ENCODE measurements around the gene OR51V1. TPM values are rescaled to one million over a fixed set of nuclear protein-coding genes. Genes with fewer than 3 reads are reported as not detected.
A peak's percentile ranks its signal among the peaks of the same experiment; 100 is the strongest.

Gene OR51V1
- polyA plus RNA-seq, 10 donors = not detected

DNA sequence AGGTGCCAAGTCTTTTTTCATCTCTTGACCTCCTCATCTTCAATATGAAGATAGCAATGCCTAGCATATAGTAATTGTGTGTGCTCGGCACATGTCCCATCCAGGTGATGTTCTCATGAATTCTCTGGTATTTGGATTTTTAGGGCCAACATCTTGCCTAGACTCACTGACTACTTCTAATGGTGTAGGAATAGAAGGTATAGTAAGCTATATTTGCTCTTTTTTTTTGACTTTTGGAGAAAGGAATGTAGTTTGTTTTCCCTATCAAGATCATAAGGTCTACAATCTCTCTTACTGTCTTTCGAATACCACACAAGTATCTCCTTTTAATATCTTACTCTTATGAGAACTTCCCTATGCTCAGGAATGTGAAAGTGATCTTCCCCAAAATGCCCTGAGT lies 30.6 kb upstream of the OR51V1 start:
- DNase-seq = no peak

GRCh38 chr11:5230266-5230665 lies 29.8 kb upstream of the OR51V1 start:
- DNase-seq = no peak

DNA sequence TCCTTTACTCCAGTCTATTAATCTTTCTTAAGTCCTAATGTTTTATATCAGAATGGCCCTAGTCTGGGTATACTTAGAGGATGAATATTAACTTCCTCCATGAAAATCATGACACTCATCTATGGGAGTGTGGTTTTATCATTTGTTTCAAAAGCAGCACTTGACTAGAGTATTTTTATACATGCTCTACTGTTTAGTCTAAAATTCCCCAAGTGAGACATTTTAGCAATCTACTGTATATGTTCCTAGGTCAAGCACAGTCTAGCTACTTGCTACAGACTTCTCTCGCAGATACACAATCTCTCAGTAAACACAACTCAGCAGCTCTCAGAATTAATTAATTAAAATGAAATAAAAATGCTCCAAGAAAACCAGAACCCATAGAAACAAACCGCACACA lies 29.3 kb upstream of the OR51V1 start:
- DNase-seq = no peak

DNA sequence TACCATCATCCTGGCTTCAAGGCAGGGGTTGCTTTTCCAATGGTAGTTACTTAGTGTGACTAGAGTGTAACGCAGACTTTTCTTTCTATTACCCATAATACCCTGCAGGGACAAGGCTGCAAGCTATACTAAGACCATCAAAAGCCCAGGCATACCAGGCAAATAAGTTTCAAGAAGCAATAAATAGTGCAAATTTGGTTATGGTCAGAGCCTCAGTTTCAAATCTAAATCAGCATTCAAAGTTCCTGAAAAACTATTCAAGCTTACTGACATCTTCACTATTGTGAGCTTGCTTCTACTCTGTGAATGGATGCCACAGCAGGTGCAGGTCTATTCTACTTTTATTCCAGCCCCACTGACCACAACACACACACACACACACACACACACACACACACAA lies 28.9 kb upstream of the OR51V1 start:
- DNase-seq = no peak

DNA sequence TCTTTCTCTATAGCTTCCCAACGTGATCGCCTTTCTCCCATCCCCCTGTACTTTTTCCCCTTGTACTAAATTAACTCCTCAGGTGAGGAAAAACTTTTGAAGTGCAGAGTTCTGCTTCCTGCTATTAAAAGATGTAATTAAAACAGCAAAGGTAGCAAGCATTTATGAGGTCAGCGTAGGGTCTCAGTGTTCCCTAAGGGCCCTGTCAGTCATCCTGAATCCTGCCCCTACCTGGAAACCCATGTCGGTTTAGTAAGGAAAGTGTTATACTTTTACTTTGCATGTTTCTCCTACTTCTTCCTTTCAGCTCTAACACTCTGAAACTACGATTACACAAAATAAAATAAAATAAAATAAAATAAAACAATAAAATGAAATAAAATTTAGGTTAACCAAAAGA lies 27.6 kb upstream of the OR51V1 start:
- DNase-seq = no peak

DNA sequence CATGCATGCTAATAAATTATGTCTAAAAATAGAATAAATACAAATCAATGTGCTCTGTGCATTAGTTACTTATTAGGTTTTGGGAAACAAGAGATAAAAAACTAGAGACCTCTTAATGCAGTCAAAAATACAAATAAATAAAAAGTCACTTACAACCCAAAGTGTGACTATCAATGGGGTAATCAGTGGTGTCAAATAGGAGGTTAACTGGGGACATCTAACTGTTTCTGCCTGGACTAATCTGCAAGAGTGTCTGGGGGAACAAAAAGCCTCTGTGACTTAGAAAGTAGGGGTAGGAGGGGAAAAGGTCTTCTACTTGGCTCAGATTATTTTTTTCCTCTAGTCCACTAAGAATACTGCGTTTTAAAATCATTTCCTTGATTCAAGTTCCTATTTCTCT lies 27.2 kb upstream of the OR51V1 start:
- DNase-seq = no peak

DNA sequence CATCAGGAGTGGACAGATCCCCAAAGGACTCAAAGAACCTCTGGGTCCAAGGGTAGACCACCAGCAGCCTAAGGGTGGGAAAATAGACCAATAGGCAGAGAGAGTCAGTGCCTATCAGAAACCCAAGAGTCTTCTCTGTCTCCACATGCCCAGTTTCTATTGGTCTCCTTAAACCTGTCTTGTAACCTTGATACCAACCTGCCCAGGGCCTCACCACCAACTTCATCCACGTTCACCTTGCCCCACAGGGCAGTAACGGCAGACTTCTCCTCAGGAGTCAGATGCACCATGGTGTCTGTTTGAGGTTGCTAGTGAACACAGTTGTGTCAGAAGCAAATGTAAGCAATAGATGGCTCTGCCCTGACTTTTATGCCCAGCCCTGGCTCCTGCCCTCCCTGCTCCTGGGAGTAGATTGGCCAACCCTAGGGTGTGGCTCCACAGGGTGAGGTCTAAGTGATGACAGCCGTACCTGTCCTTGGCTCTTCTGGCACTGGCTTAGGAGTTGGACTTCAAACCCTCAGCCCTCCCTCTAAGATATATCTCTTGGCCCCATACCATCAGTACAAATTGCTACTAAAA lies 26.3 kb upstream of the OR51V1 start, which contains the start of gene HBB:
Gene HBB (minus strand): TSS at position 340 of the 579 bp plus-strand sequence. CDS start 50 bp downstream, at position 290.
- DNase-seq = no peak

DNA sequence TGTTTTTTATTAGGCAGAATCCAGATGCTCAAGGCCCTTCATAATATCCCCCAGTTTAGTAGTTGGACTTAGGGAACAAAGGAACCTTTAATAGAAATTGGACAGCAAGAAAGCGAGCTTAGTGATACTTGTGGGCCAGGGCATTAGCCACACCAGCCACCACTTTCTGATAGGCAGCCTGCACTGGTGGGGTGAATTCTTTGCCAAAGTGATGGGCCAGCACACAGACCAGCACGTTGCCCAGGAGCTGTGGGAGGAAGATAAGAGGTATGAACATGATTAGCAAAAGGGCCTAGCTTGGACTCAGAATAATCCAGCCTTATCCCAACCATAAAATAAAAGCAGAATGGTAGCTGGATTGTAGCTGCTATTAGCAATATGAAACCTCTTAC lies 25.0 kb upstream of the OR51V1 start:
- DNase-seq = no peak

DNA sequence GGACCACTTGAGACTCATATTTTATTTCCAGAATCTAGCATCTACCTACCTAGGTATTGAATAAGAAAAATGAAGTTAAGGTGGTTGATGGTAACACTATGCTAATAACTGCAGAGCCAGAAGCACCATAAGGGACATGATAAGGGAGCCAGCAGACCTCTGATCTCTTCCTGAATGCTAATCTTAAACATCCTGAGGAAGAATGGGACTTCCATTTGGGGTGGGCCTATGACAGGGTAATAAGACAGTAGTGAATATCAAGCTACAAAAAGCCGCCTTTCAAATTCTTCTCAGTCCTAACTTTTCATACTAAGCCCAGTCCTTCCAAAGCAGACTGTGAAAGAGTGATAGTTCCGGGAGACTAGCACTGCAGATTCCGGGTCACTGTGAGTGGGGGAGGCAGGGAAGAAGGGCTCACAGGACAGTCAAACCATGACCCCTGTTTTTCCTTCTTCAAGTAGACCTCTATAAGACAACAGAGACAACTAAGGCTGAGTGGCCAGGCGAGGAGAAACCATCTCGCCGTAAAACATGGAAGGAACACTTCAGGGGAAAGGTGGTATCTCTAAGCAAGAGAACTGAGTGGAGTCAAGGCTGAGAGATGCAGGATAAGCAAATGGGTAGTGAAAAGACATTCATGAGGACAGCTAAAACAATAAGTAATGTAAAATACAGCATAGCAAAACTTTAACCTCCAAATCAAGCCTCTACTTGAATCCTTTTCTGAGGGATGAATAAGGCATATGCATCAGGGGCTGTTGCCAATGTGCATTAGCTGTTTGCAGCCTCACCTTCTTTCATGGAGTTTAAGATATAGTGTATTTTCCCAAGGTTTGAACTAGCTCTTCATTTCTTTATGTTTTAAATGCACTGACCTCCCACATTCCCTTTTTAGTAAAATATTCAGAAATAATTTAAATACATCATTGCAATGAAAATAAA lies 24.3 kb upstream of the OR51V1 start:
- DNase-seq = no peak

DNA sequence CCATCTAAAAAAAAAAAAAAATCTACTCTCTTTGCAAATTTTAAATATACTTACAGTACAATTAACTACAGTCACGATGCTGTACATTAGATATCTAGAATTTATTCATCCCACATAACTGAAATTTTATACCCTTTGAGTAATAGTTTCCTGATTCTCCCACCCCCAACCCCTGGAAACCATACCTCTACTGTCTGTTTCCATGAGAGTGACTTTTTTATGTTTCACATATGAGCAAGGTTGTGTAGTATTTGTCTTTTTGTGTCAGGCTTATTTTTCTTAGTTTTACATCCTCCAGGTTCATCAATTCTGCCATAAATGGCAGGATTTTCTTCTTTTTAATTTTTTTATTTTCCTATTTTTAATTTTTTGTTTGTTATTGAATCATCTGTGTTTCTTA lies 23.2 kb upstream of the OR51V1 start:
- no peak for DNase-seq

- no peak for DNase-seq
Measured at GRCh38 chr11:5223146-5223545, 22.7 kb upstream of the OR51V1 start.

DNA sequence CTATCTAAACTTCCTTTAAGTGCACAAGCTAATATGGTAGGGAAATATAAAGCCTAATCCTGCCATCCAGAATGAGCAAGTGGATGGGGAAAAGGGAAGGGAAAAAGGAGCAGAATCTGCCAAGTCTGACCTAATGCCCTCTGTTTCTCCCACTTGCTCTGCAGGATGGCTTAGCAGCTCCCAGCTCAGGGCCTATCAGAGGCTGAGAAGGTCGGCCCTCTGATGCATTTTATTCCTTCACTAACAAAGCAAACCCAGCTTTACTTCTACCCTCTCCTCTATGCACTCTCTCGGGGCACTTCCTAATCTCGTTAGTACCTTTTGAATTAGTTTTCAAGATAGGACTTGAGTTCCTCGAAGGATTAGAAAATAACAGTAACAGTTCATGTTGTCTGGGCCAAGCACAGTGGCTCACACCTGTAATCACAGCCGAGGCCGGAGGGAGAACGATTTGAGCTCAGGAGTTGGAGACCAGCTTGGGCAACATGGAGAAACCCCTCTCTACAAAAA lies 9.9 kb upstream of the OR51V1 start:
- DNase-seq = no peak

- peak; percentile 8 to 43 (median 24) for DNase-seq
Measured at GRCh38 chr11:5204787-5205186, 4.3 kb upstream of the OR51V1 start.

DNA sequence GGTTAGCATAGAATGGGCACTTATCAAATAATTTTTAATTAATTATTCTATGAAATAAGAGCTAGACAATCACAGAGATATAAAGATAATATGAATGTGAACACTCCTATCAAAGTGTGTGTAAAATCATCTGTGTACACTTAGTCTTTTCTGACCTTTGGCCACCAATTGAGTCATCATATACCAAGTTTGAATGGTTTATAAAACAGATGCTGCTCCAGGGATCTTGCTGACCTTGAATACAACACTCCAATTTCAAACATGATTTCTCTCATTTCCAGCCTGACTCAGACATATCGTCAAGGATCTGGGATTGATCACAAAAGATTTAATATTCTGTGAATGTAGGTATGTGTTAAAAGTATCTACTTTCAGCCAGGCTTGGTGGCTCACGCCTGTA lies 2.9 kb upstream of the OR51V1 start:
- no peak for DNase-seq

DNA sequence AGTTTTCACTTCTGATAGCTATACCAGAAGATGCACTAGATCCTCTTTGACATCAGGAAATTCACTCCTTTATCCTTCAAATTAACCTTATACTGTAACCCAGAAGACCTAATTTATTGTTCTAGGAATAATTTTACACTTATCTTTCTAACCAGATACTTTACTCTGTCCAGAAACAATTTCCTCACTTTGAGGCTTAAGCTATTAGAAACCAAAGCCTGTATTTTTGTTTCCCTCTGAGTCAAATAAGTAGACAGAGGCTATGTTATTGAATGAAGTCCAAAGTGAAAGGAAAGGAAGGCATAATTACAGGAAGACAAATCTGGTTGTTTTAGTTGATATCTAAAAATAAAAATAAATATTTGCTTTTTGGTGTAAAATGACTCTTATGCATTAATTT lies 2.2 kb downstream of the OR51V1 start:
- DNase-seq = no peak

DNA sequence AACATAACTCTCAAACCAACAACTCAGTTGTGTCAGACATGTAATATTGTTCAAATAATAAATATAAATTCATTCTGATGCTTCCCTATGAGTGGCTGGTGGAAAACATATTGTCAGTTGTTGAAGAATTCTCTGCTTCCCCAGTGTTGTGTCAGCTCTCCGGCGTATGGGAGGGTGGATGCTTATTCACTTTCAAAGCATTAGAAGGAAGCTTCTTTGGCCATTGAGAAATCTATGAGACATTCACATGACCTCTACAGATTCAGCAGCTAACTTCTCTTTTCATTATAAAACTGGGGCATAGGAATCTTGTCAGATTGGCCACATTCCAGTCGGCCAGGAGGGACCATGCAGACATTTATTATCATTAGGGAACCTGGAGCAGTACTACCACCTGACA lies 2.9 kb downstream of the OR51V1 start:
- no peak for DNase-seq

GRCh38 chr11:5196731-5197130 lies 3.8 kb downstream of the OR51V1 start:
- DNase-seq = no peak

GRCh38 chr11:5196067-5196466 lies 4.4 kb downstream of the OR51V1 start:
- no peak for DNase-seq

DNA sequence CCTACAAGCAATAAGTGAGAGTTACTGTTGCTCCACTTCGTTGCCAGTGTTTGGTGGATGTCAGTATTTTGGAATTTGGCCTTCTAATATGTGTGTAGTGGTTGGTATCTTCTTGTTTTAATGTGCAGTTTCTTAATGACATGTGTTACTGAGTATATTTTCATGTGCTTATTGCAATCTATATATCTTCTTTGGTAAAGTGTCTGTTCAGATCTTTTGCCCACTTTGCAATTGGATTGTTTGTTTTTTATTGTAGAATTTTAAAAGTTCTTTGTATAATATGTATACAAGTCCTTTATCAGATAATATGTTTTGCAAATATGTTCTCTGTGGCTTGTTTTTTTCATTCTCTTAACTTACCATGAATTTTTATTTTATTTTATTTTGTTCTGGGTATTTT lies 7.7 kb downstream of the OR51V1 start:
- DNase-seq = no peak

DNA sequence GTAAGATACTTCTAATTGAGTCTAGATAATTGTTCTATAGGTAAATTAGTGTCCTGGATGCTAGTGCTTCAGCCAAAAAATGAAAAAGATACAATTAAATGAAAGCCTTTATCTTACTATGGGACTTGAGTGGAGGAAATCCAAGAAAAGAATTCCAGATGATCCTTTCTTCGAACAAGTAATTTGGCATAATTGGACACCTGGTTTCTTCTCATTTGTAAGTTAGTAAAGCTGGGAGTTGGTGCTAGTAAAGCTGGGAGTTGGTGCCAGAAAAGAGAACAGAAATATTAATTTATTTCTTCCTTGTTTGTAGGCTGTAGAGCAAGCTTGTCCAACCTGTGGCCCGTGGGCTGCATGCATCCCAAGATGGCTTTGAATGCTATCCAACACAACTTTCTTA lies 12.3 kb downstream of the OR51V1 start:
- no peak for DNase-seq

DNA sequence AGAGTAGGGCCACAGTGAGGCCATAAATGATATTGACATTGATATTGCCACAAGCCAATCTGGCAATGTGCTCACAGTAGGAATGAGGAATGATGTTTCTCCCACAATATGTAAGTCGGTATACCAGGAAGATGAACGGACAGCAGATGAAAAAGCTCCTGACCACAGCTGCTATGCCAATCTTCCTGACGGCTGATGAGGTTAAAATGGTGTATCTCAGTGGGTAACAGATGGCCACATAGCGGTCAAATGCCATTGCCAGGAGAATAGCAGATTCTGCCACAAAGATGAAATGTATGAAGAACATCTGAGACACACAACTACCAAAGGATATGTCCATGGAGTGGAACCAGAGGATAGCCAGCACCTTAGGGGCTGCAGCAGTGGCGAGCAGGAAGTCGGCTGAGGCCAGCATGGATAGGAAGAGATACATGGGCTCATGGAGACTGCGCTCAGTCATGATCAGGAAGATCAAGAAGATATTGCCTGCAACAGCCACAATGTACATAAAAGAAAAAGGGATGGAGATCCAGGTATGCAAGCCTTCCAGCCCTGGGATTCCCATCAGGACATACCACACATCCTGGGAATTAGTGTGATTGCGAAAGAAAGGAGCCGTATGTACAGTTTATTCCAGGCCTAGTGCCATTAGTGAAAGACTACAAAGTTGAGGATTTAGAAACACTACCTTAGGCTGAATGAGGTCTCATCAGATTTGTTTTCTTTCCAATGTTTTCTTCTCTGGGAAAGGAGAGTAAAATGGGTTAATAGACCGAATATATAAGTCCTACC lies 22.2 kb downstream of the OR51V1 start:
- DNase-seq = no peak

GRCh38 chr11:5174934-5175333 lies 25.5 kb downstream of the OR51V1 start:
- no peak for DNase-seq

All from muscle of back (tissue), 11 donors.